Fibroblast of the conjunctiva (primary cell): ENCODE data around the gene C11orf21.
"Not testable (repeated sequence)": the region's sequence is repeated elsewhere in the genome, so short reads cannot be mapped to it uniquely, and the experiment has no call there.

ENCODE experiments used
- DNase-seq: peaks from one replicate; pipeline ENCODE4 v3.0.0-alpha.2; 2010; ENCODE audit warnings: low read depth

Gene C11orf21

DNA sequence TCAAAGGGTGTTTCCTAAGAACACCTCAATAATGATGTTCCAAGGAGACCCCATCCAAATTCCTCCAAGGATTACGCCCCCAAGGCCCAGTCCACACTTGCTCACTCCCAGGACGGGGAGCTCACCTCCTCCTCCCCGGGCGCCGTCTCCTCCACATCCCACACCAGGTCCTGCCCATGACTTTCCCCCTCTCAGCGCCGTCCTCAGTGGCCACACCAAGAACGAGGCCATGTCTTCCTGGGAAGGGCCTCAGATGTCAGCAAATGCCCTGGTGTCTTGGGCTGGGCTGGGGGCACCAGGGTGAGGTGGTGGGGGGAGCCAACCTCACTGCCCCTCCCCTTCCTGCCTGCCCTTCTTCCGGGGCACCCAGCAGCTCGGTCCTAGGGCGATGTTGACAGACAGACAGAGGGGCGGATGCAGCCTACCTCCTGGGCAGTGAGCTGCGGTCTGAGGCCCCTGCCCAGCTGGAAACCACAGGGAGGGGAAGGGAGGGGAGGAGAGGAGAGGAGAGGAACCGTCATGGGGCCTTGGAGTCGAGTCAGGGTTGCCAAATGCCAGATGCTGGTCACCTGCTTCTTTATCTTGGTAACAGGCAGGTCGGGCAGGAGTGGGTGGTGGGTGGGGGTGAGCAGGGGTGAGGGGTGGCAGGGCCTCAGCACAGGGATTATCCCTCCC lies at the start of gene C11orf21, which contains the start of gene TSPAN32:
C11orf21 (minus strand) TSS at position 288 of the 675 bp plus-strand sequence; CDS start at position 178, 110 bp downstream.
TSPAN32 (plus strand) TSS at position 383 of the 675 bp plus-strand sequence; CDS start at position 520, 137 bp downstream.
- no peak for DNase-seq

GRCh38 chr11:2348986-2349385 lies 47.3 kb upstream of the C11orf21 start:
- DNase-seq = peak; percentile 18

DNA sequence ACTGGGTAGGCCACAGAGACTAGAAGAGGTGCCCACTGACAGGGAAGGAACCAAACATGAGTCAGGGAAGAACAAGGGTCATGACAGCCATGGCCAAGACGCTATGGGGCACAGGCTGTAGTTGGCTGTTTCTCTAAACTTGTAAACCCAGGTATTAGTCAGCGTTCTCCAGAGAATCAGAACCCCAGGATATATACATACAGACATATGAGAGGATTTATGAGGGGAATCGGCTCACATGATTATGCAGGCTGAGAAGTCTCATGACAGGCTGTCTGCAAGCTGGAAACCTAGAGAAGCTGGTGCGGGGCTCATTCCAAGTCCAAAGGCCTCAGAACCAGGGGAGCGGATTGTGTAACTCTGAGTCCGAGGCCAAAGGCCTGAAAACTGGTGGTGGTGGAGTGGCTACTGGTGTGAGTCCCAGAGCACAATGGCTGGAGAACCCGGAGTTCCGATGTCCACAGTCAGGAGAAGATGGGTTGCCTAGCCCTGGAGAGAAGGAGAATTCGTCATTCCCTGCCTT lies 45.7 kb upstream of the C11orf21 start:
- DNase-seq = no peak

DNA sequence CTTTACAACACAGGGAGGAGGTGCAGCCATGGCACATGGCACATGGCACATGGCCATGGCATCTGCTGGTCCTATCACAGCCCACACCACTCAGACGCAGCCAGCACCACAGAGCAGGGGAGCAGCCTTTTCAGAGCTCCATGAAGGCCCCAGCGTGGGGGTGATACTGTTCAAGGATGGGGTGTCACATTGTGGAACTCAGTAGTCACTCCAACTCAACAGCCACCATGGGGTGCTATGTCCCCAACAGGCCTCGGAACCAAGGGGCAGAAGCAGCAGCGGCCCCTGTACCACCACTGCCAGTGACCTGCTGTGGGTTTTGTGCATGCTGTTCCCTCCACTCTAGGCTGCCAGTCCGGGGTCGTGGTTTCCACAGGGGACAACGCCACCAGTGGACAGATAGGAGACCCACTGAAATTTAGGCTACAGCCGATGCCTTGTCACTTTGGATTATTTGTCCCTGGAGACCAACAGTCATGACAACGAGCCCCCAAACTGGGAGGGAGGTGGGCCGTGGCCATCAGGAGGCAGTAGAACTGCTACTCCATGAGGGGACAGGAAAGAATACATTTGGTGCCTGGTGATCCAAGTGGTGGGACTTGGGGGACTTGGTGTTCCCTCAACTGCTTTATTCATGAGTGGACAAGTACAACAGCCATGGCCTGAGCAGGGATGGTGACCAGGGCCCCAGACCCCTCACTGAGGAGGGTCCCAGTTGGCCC lies 45.0 kb upstream of the C11orf21 start:
- no peak for DNase-seq

DNA sequence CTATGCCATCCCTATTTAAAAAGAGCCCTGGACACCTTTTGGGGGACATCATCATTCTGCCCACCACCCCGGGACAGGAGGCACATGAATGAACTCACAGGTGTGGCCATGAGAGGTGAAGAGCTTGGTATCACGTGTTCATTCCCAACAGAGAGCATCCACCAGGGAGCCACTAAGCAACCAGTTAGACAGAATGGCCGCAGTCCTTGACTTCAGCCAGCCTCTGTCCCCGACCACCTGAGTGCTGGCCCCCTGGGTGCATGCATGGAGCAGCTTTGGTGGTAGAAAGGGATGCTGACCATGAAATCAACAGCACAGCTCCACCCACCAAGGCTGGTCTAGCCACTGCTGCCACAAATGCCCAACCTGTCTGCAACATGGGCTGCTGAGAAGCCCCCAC lies 44.3 kb upstream of the C11orf21 start:
- DNase-seq = no peak

DNA sequence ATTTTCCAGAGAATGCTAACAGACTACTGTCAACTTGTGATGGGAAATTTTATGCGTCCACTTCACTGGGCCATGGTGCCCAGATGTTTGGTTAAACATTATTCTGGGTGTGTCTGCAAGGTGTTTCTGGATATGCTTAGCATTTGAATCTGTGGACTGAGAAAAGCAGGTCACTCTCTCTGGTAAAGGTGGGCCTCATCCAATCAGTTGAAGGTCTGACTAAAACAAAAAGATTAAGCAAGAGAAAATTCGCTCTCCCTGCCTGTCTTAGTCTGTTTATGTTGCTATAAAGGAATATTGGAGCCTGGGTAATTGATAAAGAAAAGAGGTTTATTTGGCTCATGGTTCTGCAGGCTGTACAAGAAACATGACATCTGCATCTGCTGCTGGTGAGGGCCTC lies 43.3 kb upstream of the C11orf21 start:
- no peak for DNase-seq

DNA sequence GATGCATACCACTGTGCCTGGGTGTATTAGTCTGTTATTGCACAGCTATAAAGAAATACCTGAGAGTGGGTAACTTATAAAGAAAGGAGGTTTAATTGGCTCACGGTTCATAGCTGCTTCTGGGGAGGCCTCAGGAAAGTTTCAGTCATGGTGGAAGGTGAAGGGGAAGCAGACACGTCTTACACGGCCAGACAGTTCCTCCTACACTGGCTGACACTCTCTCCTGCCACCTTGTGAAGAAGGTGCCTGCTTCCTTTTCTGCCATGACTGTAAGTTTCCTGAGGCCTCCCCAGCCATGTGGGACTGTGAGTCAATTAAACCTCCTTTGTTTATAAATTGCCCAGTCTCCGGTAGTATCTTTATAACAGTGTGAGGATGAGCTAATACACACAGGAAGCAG lies 41.8 kb upstream of the C11orf21 start:
- DNase-seq = no peak

GRCh38 chr11:2342981-2343380 lies 41.3 kb upstream of the C11orf21 start:
- no peak for DNase-seq

DNA sequence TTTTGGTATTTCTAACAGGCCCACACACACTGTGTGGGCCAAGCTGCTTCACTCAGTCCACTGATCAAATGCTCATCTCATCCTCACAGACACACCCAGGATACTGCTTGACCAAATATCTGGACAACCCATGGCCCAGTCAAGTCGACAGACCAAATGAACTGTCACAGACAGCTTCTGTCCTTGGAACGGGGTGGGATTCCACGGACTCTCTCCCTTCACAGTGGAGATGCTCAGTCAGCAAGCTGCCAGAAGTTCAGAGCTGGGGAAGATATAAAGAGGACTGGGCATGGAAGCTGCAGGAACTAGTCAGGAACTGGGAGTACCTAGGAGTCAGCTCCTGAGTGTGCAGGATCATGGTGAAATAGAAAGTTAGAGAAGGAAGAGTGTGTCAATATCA lies 40.8 kb upstream of the C11orf21 start:
- DNase-seq = no peak

GRCh38 chr11:2338760-2339159 lies 37.0 kb upstream of the C11orf21 start:
- DNase-seq = not testable (repeated sequence)

- not testable (repeated sequence) for DNase-seq
Measured at GRCh38 chr11:2335286-2335685, 33.6 kb upstream of the C11orf21 start.

GRCh38 chr11:2333486-2334205 lies 31.9 kb upstream of the C11orf21 start:
- not testable (repeated sequence) for DNase-seq

DNA sequence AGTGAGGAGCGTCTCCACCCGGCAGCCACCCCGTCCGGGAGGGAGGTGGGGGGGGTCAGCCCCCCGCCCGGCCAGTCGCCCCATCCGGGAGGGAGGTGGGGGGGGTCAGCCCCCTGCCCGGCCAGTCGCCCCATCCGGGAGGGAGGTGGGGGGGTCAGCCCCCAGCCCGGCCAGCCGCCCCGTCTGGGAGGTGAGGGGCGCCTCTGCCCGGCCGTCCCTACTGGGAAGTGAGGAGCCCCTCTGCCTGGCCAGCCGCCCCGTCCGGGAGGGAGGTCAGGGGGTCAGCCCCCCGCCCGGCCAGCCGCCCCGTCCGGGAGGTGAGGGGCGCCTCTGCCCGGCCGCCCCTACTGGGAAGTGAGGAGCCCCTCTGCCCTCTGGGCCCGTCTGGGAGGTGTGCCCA lies 30.9 kb upstream of the C11orf21 start:
- DNase-seq = not testable (repeated sequence)

DNA sequence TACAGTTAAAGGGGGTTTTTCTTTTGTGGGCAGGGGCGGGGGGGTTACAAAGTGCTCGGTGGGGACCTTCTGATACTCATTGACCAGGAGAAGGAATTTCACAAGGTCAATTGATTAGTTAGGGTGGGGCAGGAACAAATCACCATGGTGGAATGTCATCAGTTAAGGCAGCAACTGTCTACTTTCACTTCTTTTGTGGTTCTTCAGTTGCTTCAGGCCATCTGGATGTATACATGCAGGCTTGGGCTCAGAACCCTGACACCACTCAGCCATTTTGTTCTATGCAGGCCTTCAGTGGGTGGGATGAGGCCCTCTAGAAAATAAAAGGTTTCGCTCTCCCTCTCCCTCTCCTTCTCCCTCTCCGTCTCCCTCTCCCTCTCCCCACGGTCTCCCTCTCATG lies 29.7 kb upstream of the C11orf21 start:
- DNase-seq = no peak

- DNase-seq = no peak
Measured at GRCh38 chr11:2330696-2331095, 29.0 kb upstream of the C11orf21 start.

GRCh38 chr11:2329551-2329950 lies 27.8 kb upstream of the C11orf21 start:
- no peak for DNase-seq

DNA sequence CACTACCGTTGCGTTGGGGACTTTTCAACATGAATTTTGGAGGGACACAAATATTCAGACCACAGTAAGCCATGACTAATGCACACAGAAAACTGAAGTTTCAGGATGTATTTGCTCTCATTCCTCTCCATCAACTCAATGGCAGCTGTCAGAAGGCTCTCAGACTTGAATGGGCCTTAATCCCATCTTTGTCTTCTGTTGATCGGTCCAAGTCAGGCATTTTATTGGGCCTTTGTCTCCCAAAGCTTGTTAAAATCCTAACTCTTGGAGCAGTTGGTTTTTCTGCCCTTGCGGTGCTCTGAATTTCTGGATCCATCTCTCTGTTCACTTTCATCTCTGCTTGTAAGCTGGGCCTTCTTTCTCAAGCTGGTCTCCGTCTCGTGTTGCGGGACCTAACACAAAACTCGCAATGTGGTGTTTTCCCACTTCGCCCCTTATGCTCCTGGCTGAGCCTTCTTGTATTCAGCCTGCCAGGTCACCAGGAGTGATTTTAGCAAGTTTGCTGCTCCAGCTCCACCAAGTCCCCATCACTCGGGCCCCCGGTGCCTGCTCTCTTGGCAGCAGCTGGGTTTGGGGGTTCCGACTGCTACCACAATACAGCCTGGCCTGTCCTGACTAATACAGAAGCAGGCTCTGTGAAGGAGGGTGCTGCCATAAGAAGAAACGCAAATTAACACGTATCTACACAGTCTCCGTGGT lies 27.1 kb upstream of the C11orf21 start:
- no peak for DNase-seq

DNA sequence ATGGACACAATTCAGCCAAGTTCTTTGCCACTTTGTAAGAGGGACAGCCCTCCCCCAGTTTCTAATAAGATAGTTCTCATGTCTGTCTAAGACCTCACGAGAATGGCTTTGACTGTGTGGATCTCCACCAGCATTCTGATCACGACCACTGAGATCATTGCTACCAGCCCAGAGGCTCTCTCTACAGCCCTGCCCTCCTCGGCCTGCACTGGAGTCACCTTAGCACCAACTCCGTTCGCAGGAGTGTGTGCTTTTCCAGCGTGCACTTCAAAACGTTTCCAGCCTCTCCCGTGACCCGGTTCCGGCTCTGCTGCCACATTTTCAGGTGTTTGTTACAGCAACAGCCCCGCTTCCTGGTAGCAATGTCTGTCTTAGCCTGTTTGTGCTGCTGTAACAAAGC lies 26.3 kb upstream of the C11orf21 start:
- DNase-seq = no peak

- no peak for DNase-seq
Measured at GRCh38 chr11:2327032-2327431, 25.3 kb upstream of the C11orf21 start.

GRCh38 chr11:2325719-2326118 lies 24.0 kb upstream of the C11orf21 start:
- no peak for DNase-seq

- DNase-seq = no peak
Measured at GRCh38 chr11:2325123-2325522, 23.4 kb upstream of the C11orf21 start.

DNA sequence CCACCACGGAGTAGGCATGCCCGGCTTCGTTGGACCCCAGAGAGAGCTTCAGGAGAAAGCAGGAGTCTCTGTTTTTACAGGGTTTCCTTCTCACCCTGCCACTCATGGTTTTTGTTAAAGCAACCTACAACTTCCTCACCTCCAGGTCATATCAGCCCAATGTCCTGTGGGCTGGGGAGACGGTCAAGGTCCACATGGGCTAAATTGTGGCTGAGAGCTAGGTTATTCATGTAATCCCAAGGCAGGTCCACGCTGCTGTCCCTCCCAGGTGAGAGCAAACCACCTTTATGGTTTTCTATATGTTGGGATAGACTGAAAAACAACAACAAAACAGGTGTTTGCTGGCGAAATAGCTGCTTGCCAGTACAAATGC lies 19.6 kb upstream of the C11orf21 start:
- no peak for DNase-seq
